ENCODE measurements around the gene GSTA5. TPM values are rescaled to one million over a fixed set of nuclear protein-coding genes. Genes with fewer than 3 reads are reported as not detected.

The GSTA5 gene
- total RNA-seq, 1 experiment from 2014 or later, result not detected

- no peak for TF ChIP-seq PRDM15 (CRISPR knock-in tag; IDR thresholded peaks at IDR 0.05)
- TF ChIP-seq GRHL2 (CRISPR knock-in tag; IDR thresholded peaks at IDR 0.05; ENCODE audit: insufficient replicate concordance, severe bottlenecking), result no peak
- no peak for TF ChIP-seq IRF2 (CRISPR knock-in tag; IDR thresholded peaks at IDR 0.05; ENCODE audit: borderline replicate concordance, low read depth)
These were observed 37.2 kb upstream of the GSTA5 start (continued) for GRCh38 chr6:52877786-52878185.

GRCh38 chr6:52877168-52877567 lies 36.6 kb upstream of the GSTA5 start:
- DNase-seq (ENCODE audit: low spot score) (no peak), ATAC-seq (no peak)
- H3K4me1 Mint-ChIP-seq, result peaks cover 8% of the 10 kb centered on the region
- CTCF ChIA-PET, result no interaction called here
- POLR2A ChIA-PET, result no interaction called here
- no peak overlapping the region for H3K27ac Mint-ChIP-seq
- H3K4me3 Mint-ChIP-seq, result no peak overlapping the region
- no peaks in the 10 kb centered on the region for H3K27me3 Mint-ChIP-seq (ENCODE audit: low read depth)
- no peaks in the 10 kb centered on the region for H3K9me3 Mint-ChIP-seq
- TF ChIP-seq FOXP4 (CRISPR knock-in tag; IDR thresholded peaks at IDR 0.05) (no peak), NFATC4 (CRISPR knock-in tag; IDR thresholded peaks at IDR 0.05) (no peak), MYBL2 (CRISPR knock-in tag; IDR thresholded peaks at IDR 0.05) (no peak), E2F1 (CRISPR knock-in tag; IDR thresholded peaks at IDR 0.05) (no peak), NR2C2 (CRISPR knock-in tag; IDR thresholded peaks at IDR 0.05) (no peak), CDX4 (CRISPR knock-in tag; IDR thresholded peaks at IDR 0.05; ENCODE audit: borderline replicate concordance) (no peak), OVOL2 (CRISPR knock-in tag; IDR thresholded peaks at IDR 0.05; ENCODE audit: borderline replicate concordance) (no peak), JUN (CRISPR knock-in tag; IDR thresholded peaks at IDR 0.05) (no peak), SMAD3 (CRISPR knock-in tag; IDR thresholded peaks at IDR 0.05; ENCODE audit: borderline replicate concordance) (no peak), ATF3 (CRISPR knock-in tag; conservative IDR thresholded peaks at IDR 0.05) (no peak), USF1 (CRISPR knock-in tag; IDR thresholded peaks at IDR 0.05) (no peak), MAX (CRISPR knock-in tag; IDR thresholded peaks at IDR 0.05) (no peak), ARID4B (CRISPR knock-in tag; IDR thresholded peaks at IDR 0.05; ENCODE audit: borderline replicate concordance) (no peak), ATF6 (CRISPR knock-in tag; IDR thresholded peaks at IDR 0.05) (no peak), ZNF138 (CRISPR knock-in tag; conservative IDR thresholded peaks at IDR 0.05) (no peak)
- no peaks in the 10 kb centered on the region for H3K36me3 Mint-ChIP-seq

Measured in WTC11 (cell line).